A549 (cell line): Measurements from ENCODE around the gene HS3ST3A1. TPM values are rescaled to one million over a fixed set of nuclear protein-coding genes. Genes with fewer than 3 reads are reported as not detected.

Experiments used
- ATAC-seq, 2 experiments: fragments of 200-7000 bp in 1 of 2; fragments of >200 bp in 1 of 2; cut with Nextera tagmentation in 1 of 2; cut with Tn5 transposase in 1 of 2; 3 replicates each; pipeline versions ENCODE4 v1.8.0 to v1.9.1; 2018 to 2020; ENCODE audit warnings: mild to moderate bottlenecking in 1 of 2, moderate library complexity in 1 of 2
- CTCF ChIA-PET: fragments of 300-600 bp; sonication (Branson Sonifier 250); formaldehyde crosslinking; extraction: SDS; loops from one replicate; lab custom pipeline; 2021; ENCODE audit warnings: antibody characterized with exemption, inconsistent platforms; lab: Yijun Ruan, JAX
- POLR2A ChIA-PET: fragments of 350-600 bp; formaldehyde crosslinking; extraction: SDS; loops from one replicate; lab custom pipeline; 2021; ENCODE audit warnings: antibody characterized with exemption, inconsistent platforms; lab: Yijun Ruan, JAX
- DNase-seq, 2 experiments: peaks; one replicate each; pipeline versions ENCODE4 v3.0.0 to v3.0.0-alpha.2; 2011 to 2016; ENCODE audit warnings: low read depth in 1 of 2, low spot score in 1 of 2
- FAIRE-seq: peaks from 2 replicates; lab custom pipeline; 2011; peaks lifted over from hg19 to GRCh38; lab: Jason Lieb, UNC
- H3K27ac ChIP-seq, 2 experiments: fragments of >200 bp; sonication (Bioruptor Twin); formaldehyde crosslinking; 3 replicates each; pipeline ENCODE4 v1.5.1; 2016 to 2017
- H3K4me1 ChIP-seq: fragments of >200 bp; sonication (Bioruptor Twin); formaldehyde crosslinking; 3 replicates; pipeline ENCODE4 v1.6.1; 2016
- H3K4me2 ChIP-seq: fragments of >200 bp; sonication (Bioruptor Twin); formaldehyde crosslinking; 3 replicates; pipeline ENCODE4 v1.6.1; 2016
- H3K4me3 ChIP-seq: fragments of >200 bp; sonication (Bioruptor Twin); formaldehyde crosslinking; 3 replicates; pipeline ENCODE4 v1.5.1; 2016
- H3K9me3 ChIP-seq: fragments of >200 bp; sonication (Bioruptor Twin); formaldehyde crosslinking; 3 replicates; pipeline ENCODE4 v1.6.1; 2016
- CBX2 ChIP-seq: fragments of 200-600 bp; sonication (generic); IDR thresholded peaks from 2 replicates; pipeline ENCODE4 v1.6.1; 2016; ENCODE audit warnings: low read depth, mild to moderate bottlenecking, borderline replicate concordance
- CHD2 ChIP-seq: fragments of 150-350 bp; IDR thresholded peaks from 2 replicates; pipeline ENCODE4 v1.6.1; 2014; ENCODE audit warnings: low read length; ENCODE audit not compliant: partially characterized antibody
- E2F6 ChIP-seq: IDR thresholded peaks from 2 replicates; pipeline ENCODE4 v1.6.1; 2012; ENCODE audit warnings: low read depth, borderline replicate concordance
- ELK1 ChIP-seq: fragments of 150-350 bp; IDR thresholded peaks from 2 replicates; pipeline ENCODE4 v1.6.1; 2014; ENCODE audit warnings: low read depth, mild to moderate bottlenecking, low read length
- EP300 ChIP-seq, 2 experiments: fragments of >200 bp; sonication (Bioruptor Twin); formaldehyde crosslinking; IDR thresholded peaks; 2 replicates in 1 of 2; 3 replicates in 1 of 2; pipeline ENCODE4 v1.6.1; 2016 to 2017
- ESRRA ChIP-seq: fragments of 150-350 bp; IDR thresholded peaks from 2 replicates; pipeline ENCODE4 v1.6.1; 2014; ENCODE audit warnings: mild to moderate bottlenecking, low read length, borderline replicate concordance
- FOSB ChIP-seq: fragments of 250-450 bp; sonication (Bioruptor Pico); IDR thresholded peaks from 2 replicates; pipeline ENCODE4 v1.5.0; 2020; ENCODE audit warnings: mild to moderate bottlenecking, moderate library complexity
- FOSL2 ChIP-seq, 2 experiments: fragments of 450-650 bp in 1 of 2; fragments of >200 bp in 1 of 2; sonication (Bioruptor Twin) in 1 of 2; formaldehyde crosslinking; IDR thresholded peaks; 2 replicates each; pipeline versions ENCODE4 v1.5.0 to v1.6.1; 2016 to 2020; ENCODE audit warnings: mild to moderate bottlenecking in 1 of 2, moderate library complexity in 1 of 2
- GATA3 ChIP-seq: IDR thresholded peaks from 2 replicates; pipeline ENCODE4 v1.6.1; 2012; ENCODE audit warnings: borderline replicate concordance
- HMGXB4 ChIP-seq: fragments of 250-450 bp; sonication (Bioruptor Pico); IDR thresholded peaks from 2 replicates; pipeline ENCODE4 v1.5.0; 2021; ENCODE audit warnings: mild to moderate bottlenecking, moderate library complexity, borderline replicate concordance
- JUN ChIP-seq, 2 experiments: fragments of >200 bp; sonication (Bioruptor Twin); formaldehyde crosslinking; IDR thresholded peaks; 2 replicates in 1 of 2; 3 replicates in 1 of 2; pipeline ENCODE4 v1.6.1; 2016 to 2017
- JUNB ChIP-seq: fragments of >200 bp; sonication (Bioruptor Twin); formaldehyde crosslinking; IDR thresholded peaks from 2 replicates; pipeline ENCODE4 v1.6.1; 2016
- MAZ ChIP-seq: fragments of 150-350 bp; IDR thresholded peaks from 2 replicates; pipeline ENCODE4 v1.6.1; 2014; ENCODE audit warnings: antibody characterized with exemption, low read depth, low read length, borderline replicate concordance
- NR3C1 ChIP-seq: fragments of >200 bp; sonication (Bioruptor Twin); formaldehyde crosslinking; IDR thresholded peaks from 3 replicates; pipeline ENCODE4 v1.6.1; 2017
- POLR2A ChIP-seq: IDR thresholded peaks from 2 replicates; pipeline ENCODE4 v1.6.1; 2012; ENCODE audit warnings: mild to moderate bottlenecking, low read length
- REST ChIP-seq: fragments of 200-600 bp; sonication (generic); IDR thresholded peaks from 2 replicates; pipeline ENCODE4 v1.6.1; 2016; ENCODE audit warnings: antibody characterized with exemption, mild to moderate bottlenecking, moderate library complexity
- TP53 ChIP-seq: fragments of 250-450 bp; sonication (Bioruptor Pico); IDR thresholded peaks from 2 replicates; pipeline ENCODE4 v1.5.0; 2021; ENCODE audit warnings: mild to moderate bottlenecking, moderate library complexity
- ZNF302 ChIP-seq: fragments of 250-450 bp; sonication (Bioruptor Pico); IDR thresholded peaks from 2 replicates; pipeline ENCODE4 v1.9.0; 2021; ENCODE audit warnings: inconsistent platforms, mild to moderate bottlenecking, moderate library complexity
- ZSCAN20 ChIP-seq: fragments of 250-450 bp; sonication (Bioruptor Pico); IDR thresholded peaks from 2 replicates; pipeline ENCODE4 v1.8.0; 2022; ENCODE audit warnings: mild to moderate bottlenecking, moderate library complexity
- WGBS: methylation state at CpG from one replicate; pipeline ENCODE4 v1.1.6; 2017; ENCODE audit errors: missing lambda C conversion rate; 5-methylcytosine and 5-hydroxymethylcytosine counted together
- polyA plus RNA-seq, 4 experiments: library from polyadenylated mRNA; depleted of rRNA in 3 of 4; stranded (reverse); fragments of >200 nt; fragmentation: RNase III in 1 of 4; extraction: RNeasy Plus Mini Kit Qiagen cat#74134 plus additional on column Dnase treatment in 1 of 4; gene quantifications; 2 replicates in 3 of 4; 3 replicates in 1 of 4; pipeline ENCODE4 v1.2.3, GENCODE V29; 2011 to 2017
- TF ChIP-seq, protein P1 (sequence below): fragments of >200 bp; sonication (Bioruptor Twin); formaldehyde crosslinking; IDR thresholded peaks from 3 replicates; pipeline ENCODE4 v1.5.1; 2016
- TF ChIP-seq, protein P2 (sequence below): fragments of >200 bp; sonication (Bioruptor Twin); formaldehyde crosslinking; IDR thresholded peaks from 2 replicates; pipeline ENCODE4 v1.6.1; 2016

The HS3ST3A1 gene
- polyA plus RNA-seq, 2 of the 4 experiments (the other 2 are of a cell fraction): not detected

DNA sequence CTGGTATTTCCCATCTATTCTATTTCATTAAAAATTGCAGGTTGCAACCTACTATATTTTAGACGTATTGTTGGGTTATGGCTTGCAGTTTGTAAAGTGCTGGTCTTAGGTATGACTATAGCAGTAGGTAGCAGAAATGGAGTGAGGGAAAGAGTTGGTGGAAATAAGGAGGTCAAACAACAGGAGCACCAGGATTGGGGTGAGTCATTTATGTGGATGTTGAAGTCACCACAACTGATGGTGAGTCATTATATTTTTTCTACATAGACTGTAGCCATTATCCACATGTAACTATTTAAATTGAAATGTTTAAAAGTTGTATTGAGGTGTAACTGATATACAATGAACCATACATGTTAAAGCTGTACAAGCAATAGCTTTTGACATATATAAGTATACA, 25.0 kb upstream of the HS3ST3A1 start:
- DNase-seq (peak in 1 of 2 experiments; percentile 15), FAIRE-seq (no peak), ATAC-seq (peak in 1 of 2 experiments; percentile 56; a peak in 2 of 6 replicates)
- Histone ChIP-seq H3K4me1 (no peaks in the 10 kb centered on the region), H3K9me3 (no peaks in the 10 kb centered on the region), H3K27ac (no peak overlapping the region), H3K4me2 (no peak overlapping the region), H3K4me3 (no peak overlapping the region)
- ChIA-PET POLR2A (no interaction called here), CTCF (interaction anchor here (1.6 kb wide), 1 partner anchor 289 kb away, joined by 3 read pairs; no protein-coding TSS in a partner anchor)
- 77% methylated on average over 1 of the region's 1 CpG for WGBS
- no peak for TF ChIP-seq MAZ
- TF ChIP-seq, protein P1, sequence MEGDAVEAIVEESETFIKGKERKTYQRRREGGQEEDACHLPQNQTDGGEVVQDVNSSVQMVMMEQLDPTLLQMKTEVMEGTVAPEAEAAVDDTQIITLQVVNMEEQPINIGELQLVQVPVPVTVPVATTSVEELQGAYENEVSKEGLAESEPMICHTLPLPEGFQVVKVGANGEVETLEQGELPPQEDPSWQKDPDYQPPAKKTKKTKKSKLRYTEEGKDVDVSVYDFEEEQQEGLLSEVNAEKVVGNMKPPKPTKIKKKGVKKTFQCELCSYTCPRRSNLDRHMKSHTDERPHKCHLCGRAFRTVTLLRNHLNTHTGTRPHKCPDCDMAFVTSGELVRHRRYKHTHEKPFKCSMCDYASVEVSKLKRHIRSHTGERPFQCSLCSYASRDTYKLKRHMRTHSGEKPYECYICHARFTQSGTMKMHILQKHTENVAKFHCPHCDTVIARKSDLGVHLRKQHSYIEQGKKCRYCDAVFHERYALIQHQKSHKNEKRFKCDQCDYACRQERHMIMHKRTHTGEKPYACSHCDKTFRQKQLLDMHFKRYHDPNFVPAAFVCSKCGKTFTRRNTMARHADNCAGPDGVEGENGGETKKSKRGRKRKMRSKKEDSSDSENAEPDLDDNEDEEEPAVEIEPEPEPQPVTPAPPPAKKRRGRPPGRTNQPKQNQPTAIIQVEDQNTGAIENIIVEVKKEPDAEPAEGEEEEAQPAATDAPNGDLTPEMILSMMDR: no peak
- peak; percentile 19; the same call in 1 of the 2 replicates for TF ChIP-seq FOSL2 (IDR thresholded peaks at IDR 0.05)
- TF ChIP-seq FOSL2 (CRISPR knock-in tag; IDR thresholded peaks at IDR 0.05): peak; percentile 68

- Histone ChIP-seq H3K4me1 (no peaks in the 10 kb centered on the region), H3K4me2 (no peak overlapping the region), H3K9me3 (peaks cover 10% of the 10 kb centered on the region; the same call in 2 of the 3 replicates), H3K4me3 (no peak overlapping the region), H3K27ac (no peak overlapping the region)
- TF ChIP-seq POLR2A (0 out of 2 replicates have a peak, but pooled peaks have one; percentile 12), HMGXB4 (no peak)
- WGBS: 7% methylated on average over 4 of the region's 4 CpGs
- DNase-seq: no peak
- ATAC-seq: no peak
- POLR2A ChIA-PET: no interaction called here
- CTCF ChIA-PET: interaction anchor here (0.6 to 1.1 kb wide), 2 partner anchors 37 to 168 kb away, joined by 3 read pairs; no protein-coding TSS in a partner anchor
- FAIRE-seq: no peak
These were observed 17.7 kb upstream of the HS3ST3A1 start for GRCh38 chr17:13619462-13619861.

DNA sequence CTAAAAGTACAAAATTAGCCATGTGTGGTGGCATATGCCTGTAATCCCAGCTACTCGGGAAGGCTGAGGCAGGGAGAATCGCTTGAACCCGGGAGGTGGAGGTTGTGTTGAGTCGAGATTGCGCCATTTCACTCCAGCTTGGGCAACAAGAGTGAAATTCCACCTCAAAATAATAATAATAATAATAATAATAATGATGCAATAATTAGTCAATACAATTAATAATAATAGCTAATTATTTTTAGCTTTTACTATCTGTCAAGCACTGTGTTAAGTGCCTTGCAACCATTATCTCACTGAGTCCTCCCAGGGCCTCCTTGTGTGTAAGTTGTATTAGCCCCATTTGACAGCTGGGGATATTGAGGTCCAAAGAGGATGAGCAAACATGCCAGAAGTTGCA, 14.3 kb upstream of the HS3ST3A1 start:
- ChIA-PET CTCF (interaction anchor here (1.0 to 1.3 kb wide), 3 partner anchors 13 to 1310 kb away, joined by 3 read pairs; no protein-coding TSS in a partner anchor), POLR2A (no interaction called here)
- Histone ChIP-seq H3K4me2 (no peak overlapping the region), H3K4me3 (no peak overlapping the region), H3K9me3 (peaks cover 13% of the 10 kb centered on the region; the same call in 2 of the 3 replicates), H3K27ac (no peak overlapping the region), H3K4me1 (no peaks in the 10 kb centered on the region)
- DNase-seq (no peak), FAIRE-seq (no peak), ATAC-seq (no peak)
- no peak for TF ChIP-seq EP300 (IDR thresholded peaks at IDR 0.05)
- no peak for TF ChIP-seq JUNB
- no peak for TF ChIP-seq E2F6
- TF ChIP-seq ELK1: no peak
- no peak for TF ChIP-seq FOSB (CRISPR knock-in tag)
- no peak for TF ChIP-seq HMGXB4
- no peak for TF ChIP-seq ESRRA
- no peak for TF ChIP-seq TP53 (CRISPR knock-in tag)
- no peak for TF ChIP-seq NR3C1
- TF ChIP-seq CHD2: no peak
- no peak for TF ChIP-seq JUN (IDR thresholded peaks at IDR 0.05)
- TF ChIP-seq REST: no peak
- TF ChIP-seq, protein P2, sequence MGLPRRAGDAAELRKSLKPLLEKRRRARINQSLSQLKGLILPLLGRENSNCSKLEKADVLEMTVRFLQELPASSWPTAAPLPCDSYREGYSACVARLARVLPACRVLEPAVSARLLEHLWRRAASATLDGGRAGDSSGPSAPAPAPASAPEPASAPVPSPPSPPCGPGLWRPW: no peak
- TF ChIP-seq ZNF302 (CRISPR knock-in tag): no peak
- TF ChIP-seq CBX2: no peak
- no peak for TF ChIP-seq ZSCAN20 (CRISPR knock-in tag)
- TF ChIP-seq GATA3: no peak
- WGBS: 1% methylated on average over 5 of the region's 5 CpGs
